Measurements from ENCODE around the gene MX2.

DNA sequence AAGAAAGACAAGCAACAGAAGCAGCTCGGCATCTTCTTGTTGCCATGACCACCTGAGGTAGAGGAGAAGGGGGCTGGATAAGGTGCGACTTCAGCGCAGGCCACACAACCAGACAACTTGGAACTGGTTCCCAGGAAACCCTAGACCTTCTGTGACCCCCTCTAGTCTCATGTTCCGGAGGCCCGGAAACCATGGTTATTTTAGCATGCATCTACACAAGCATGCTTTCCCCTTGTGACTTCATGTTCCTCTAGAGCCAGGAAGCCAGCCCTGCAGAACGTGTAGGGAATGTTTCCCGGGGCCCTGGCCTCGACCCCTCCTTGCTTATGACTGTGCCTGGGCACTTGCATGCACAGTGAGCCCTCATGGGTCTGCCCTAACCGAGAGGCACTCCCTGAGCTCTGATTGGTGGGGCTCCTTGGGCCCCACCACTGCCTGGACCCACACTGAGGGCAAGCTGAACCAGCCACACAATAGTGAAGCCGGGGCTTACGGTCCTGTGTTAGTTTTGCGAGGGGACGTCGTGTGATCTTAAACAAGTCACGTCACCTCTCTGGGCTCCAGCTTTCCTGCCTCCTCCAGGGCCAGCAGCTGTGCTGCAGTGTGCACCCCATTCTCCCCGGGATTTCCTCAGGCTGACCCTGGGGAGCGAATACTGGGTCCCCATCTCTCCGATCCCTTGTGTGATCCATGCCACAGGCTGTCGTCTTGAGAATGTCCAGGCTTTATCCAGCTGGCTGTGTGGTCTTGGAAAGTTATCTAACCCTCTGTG lies 12.0 kb upstream of the MX2 start:
- TF ChIP-seq, protein P1, sequence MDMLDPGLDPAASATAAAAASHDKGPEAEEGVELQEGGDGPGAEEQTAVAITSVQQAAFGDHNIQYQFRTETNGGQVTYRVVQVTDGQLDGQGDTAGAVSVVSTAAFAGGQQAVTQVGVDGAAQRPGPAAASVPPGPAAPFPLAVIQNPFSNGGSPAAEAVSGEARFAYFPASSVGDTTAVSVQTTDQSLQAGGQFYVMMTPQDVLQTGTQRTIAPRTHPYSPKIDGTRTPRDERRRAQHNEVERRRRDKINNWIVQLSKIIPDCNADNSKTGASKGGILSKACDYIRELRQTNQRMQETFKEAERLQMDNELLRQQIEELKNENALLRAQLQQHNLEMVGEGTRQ (IDR thresholded peaks at IDR 0.05; ENCODE audit: borderline replicate concordance, low read depth, low read length) = no peak
- TF ChIP-seq, protein P2, sequence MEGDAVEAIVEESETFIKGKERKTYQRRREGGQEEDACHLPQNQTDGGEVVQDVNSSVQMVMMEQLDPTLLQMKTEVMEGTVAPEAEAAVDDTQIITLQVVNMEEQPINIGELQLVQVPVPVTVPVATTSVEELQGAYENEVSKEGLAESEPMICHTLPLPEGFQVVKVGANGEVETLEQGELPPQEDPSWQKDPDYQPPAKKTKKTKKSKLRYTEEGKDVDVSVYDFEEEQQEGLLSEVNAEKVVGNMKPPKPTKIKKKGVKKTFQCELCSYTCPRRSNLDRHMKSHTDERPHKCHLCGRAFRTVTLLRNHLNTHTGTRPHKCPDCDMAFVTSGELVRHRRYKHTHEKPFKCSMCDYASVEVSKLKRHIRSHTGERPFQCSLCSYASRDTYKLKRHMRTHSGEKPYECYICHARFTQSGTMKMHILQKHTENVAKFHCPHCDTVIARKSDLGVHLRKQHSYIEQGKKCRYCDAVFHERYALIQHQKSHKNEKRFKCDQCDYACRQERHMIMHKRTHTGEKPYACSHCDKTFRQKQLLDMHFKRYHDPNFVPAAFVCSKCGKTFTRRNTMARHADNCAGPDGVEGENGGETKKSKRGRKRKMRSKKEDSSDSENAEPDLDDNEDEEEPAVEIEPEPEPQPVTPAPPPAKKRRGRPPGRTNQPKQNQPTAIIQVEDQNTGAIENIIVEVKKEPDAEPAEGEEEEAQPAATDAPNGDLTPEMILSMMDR (IDR thresholded peaks at IDR 0.05 in 2 of 3, conservative IDR thresholded peaks at IDR 0.05 in 1 of 3; ENCODE audit: control insufficient read depth in 2 of 3, extremely low read depth in 1 of 3, insufficient read depth in 1 of 3, low read depth in 3 of 3, low read length in 3 of 3) = no peak
- TF ChIP-seq CREB1 (IDR thresholded peaks at IDR 0.05; ENCODE audit: low read depth) (no peak), SPI1 (IDR thresholded peaks at IDR 0.05; ENCODE audit: borderline replicate concordance, insufficient read depth, low read depth, low read length) (no peak), POLR2A (IDR thresholded peaks at IDR 0.05; ENCODE audit: low read depth, low read length) (no peak), MAX (IDR thresholded peaks at IDR 0.05; ENCODE audit: low read depth, low read length) (no peak), RFX5 (IDR thresholded peaks at IDR 0.05; ENCODE audit: low read depth, low read length) (no peak), DPF2 (IDR thresholded peaks at IDR 0.05) (no peak), PRDM15 (CRISPR knock-in tag; IDR thresholded peaks at IDR 0.05) (no peak), ETV6 (conservative IDR thresholded peaks at IDR 0.05 in 1 of 2, IDR thresholded peaks at IDR 0.05 in 1 of 2; ENCODE audit: borderline replicate concordance in 1 of 2, low read depth in 1 of 2) (no peak), YY1 (IDR thresholded peaks at IDR 0.05; ENCODE audit: low read depth, low read length) (no peak)
- TF ChIP-seq, protein P3, sequence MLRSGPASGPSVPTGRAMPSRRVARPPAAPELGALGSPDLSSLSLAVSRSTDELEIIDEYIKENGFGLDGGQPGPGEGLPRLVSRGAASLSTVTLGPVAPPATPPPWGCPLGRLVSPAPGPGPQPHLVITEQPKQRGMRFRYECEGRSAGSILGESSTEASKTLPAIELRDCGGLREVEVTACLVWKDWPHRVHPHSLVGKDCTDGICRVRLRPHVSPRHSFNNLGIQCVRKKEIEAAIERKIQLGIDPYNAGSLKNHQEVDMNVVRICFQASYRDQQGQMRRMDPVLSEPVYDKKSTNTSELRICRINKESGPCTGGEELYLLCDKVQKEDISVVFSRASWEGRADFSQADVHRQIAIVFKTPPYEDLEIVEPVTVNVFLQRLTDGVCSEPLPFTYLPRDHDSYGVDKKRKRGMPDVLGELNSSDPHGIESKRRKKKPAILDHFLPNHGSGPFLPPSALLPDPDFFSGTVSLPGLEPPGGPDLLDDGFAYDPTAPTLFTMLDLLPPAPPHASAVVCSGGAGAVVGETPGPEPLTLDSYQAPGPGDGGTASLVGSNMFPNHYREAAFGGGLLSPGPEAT (IDR thresholded peaks at IDR 0.05; ENCODE audit: low read depth) = no peak

All from GM12878 (cell line).